Uterus (tissue), 4 donors: ENCODE results near the gene VGLL3. TPM values are rescaled to one million over a fixed set of nuclear protein-coding genes. Genes with fewer than 3 reads are reported as not detected.

Source experiments
- DNase-seq, 2 donors: peaks; one replicate each; pipeline ENCODE4 v3.0.0-alpha.2; 2019 to 2020
- H3K27ac ChIP-seq, 2 donors: fragments of 200-600 bp; sonication (generic); 1 replicate in 1 of 2; 2 replicates in 1 of 2; pipeline ENCODE4 v1.5.1; 2016 to 2018
- H3K27me3 ChIP-seq, 2 donors: fragments of 200-600 bp; sonication (generic); one replicate each; pipeline ENCODE4 v1.5.1; 2018 to 2019; ENCODE audit warnings: control low read depth in 1 of 2
- H3K36me3 ChIP-seq, 2 donors: fragments of 200-600 bp; sonication (generic); one replicate each; pipeline ENCODE4 v1.5.1; 2019; ENCODE audit warnings: control low read depth in 1 of 2
- H3K4me1 ChIP-seq, 2 donors: fragments of 200-600 bp; sonication (generic); one replicate each; pipeline ENCODE4 v1.5.1; 2018 to 2019; ENCODE audit warnings: control low read depth in 1 of 2
- H3K4me3 ChIP-seq, 2 donors: fragments of 200-600 bp; sonication (generic); 1 replicate in 1 of 2; 2 replicates in 1 of 2; pipeline ENCODE4 v1.5.1; 2018 to 2019; ENCODE audit warnings: mild to moderate bottlenecking in 1 of 2
- H3K9me3 ChIP-seq, 2 donors: fragments of 200-600 bp; sonication (generic); one replicate each; pipeline ENCODE4 v1.5.1; 2019; ENCODE audit warnings: control low read depth in 1 of 2
- POLR2A ChIP-seq, 2 donors: fragments of 450-650 bp; IDR thresholded peaks; one replicate each; pipeline ENCODE4 v1.6.1; 2016; ENCODE audit warnings: antibody characterized with exemption in 2 of 2, mild to moderate bottlenecking in 1 of 2, moderate library complexity in 1 of 2
- intact Hi-C: fragments of 100-400 bp; cut with DNase I; formaldehyde crosslinking; loops from one replicate; pipeline ENCODE4 v1.15.1; 2023; ENCODE audit warnings: low total_unique reads
- total RNA-seq, 4 donors: library from RNA; depleted of rRNA in 3 of 4; stranded (reverse); fragments of >200 nt in 3 of 4; gene quantifications; one replicate each; pipeline versions ENCODE4 v1.1.0 to v1.2.4, GENCODE V29; 2014 to 2023
- TF ChIP-seq, protein P1 (sequence below), 4 experiments: fragments of 200-600 bp in 2 of 4; fragments of 450-650 bp in 2 of 4; sonication (generic) in 2 of 4; IDR thresholded peaks; one replicate each; pipeline ENCODE4 v1.5.1; 2016 to 2019; ENCODE audit warnings: antibody characterized with exemption in 4 of 4, mild to moderate bottlenecking in 2 of 4, moderate library complexity in 1 of 4
- donor health status: DM: yes; HTN: yes; CAD: no.

Gene VGLL3
- total RNA-seq, 4 donors from 2014 or later = 11.3 to 37.5 (median 20.9) TPM

DNA sequence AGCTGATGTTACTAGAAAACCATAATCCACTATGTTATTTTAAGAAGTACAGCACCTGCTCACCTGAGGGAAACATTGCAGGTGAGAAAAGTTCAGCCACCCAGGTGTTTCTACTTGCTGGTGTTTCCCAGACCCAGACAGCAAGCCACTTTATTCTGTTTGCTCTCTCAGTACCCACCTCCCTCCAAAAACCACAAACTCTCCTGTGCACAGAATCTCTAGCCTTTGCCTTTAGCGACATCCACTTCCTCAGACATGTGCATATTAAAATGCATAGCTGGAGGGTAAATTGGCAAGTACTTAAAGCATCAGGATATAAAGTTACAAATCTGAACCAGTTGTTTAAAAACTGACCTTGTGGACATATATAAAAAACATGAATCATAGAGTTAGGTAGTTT lies 36.7 kb downstream of the VGLL3 start:
- TF ChIP-seq POLR2A (IDR thresholded peaks at IDR 0.05) = no peak
- TF ChIP-seq, protein P1, sequence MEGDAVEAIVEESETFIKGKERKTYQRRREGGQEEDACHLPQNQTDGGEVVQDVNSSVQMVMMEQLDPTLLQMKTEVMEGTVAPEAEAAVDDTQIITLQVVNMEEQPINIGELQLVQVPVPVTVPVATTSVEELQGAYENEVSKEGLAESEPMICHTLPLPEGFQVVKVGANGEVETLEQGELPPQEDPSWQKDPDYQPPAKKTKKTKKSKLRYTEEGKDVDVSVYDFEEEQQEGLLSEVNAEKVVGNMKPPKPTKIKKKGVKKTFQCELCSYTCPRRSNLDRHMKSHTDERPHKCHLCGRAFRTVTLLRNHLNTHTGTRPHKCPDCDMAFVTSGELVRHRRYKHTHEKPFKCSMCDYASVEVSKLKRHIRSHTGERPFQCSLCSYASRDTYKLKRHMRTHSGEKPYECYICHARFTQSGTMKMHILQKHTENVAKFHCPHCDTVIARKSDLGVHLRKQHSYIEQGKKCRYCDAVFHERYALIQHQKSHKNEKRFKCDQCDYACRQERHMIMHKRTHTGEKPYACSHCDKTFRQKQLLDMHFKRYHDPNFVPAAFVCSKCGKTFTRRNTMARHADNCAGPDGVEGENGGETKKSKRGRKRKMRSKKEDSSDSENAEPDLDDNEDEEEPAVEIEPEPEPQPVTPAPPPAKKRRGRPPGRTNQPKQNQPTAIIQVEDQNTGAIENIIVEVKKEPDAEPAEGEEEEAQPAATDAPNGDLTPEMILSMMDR (IDR thresholded peaks at IDR 0.05) = no peak
- no peak overlapping the region for H3K27ac ChIP-seq
- no peaks in the 10 kb centered on the region for H3K9me3 ChIP-seq
- DNase-seq = no peak
- no peak overlapping the region for H3K4me3 ChIP-seq
- intact Hi-C loops = no loop called here
- no peaks in the 10 kb centered on the region for H3K4me1 ChIP-seq
- H3K36me3 ChIP-seq = no peaks in the 10 kb centered on the region
- H3K27me3 ChIP-seq = no peaks in the 10 kb centered on the region

DNA sequence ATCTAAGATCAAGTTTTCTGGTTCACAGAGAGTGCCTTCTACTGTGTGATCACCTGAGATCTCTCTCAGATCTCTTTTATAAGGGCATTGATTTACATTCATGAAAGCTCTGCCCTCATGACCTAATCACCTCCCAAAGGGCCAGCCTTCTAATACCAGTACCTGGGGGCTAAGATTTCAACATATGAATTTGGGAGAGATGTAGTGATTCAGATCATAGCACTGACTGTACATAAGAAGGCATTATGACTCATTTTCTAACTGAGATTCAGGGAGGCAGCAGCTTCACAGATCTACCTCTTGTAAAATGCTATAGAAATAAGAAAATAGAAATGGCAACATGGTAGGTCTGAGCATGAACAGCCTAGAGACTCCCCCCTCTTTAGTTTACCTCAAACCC lies 39.6 kb downstream of the VGLL3 start:
- no peak for DNase-seq
- no peak overlapping the region for H3K4me3 ChIP-seq
- H3K27me3 ChIP-seq = no peaks in the 10 kb centered on the region
- no peaks in the 10 kb centered on the region for H3K36me3 ChIP-seq
- intact Hi-C loops = no loop called here
- TF ChIP-seq, protein P1 (IDR thresholded peaks at IDR 0.05) = no peak
- TF ChIP-seq POLR2A (IDR thresholded peaks at IDR 0.05) = no peak
- H3K9me3 ChIP-seq = no peaks in the 10 kb centered on the region
- no peaks in the 10 kb centered on the region for H3K4me1 ChIP-seq
- H3K27ac ChIP-seq = no peak overlapping the region

DNA sequence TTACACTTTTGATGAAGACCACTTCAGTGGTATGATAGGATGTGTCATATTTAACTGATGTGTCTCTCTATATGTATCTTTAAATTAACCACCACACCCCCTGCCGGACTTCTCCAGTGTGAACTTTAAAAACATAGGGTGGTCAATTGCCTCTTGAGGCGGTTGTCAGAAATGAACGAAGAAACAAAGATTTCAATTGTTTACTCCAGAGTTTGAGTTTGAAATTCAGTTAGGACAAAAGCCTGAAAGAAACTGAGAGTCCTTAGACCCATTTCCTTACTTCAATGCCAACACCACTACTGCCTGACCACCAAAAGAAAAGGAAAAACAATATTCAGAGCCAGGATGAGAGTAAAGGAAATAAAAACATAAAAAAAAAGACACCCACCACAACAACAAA lies 40.2 kb downstream of the VGLL3 start:
- no peaks in the 10 kb centered on the region for H3K9me3 ChIP-seq
- H3K4me3 ChIP-seq = no peak overlapping the region
- TF ChIP-seq POLR2A (IDR thresholded peaks at IDR 0.05) = no peak
- TF ChIP-seq, protein P1 (IDR thresholded peaks at IDR 0.05) = no peak
- intact Hi-C loops = no loop called here
- no peaks in the 10 kb centered on the region for H3K27me3 ChIP-seq
- H3K36me3 ChIP-seq = no peaks in the 10 kb centered on the region
- H3K4me1 ChIP-seq = no peaks in the 10 kb centered on the region
- DNase-seq = no peak
- H3K27ac ChIP-seq = no peak overlapping the region

DNA sequence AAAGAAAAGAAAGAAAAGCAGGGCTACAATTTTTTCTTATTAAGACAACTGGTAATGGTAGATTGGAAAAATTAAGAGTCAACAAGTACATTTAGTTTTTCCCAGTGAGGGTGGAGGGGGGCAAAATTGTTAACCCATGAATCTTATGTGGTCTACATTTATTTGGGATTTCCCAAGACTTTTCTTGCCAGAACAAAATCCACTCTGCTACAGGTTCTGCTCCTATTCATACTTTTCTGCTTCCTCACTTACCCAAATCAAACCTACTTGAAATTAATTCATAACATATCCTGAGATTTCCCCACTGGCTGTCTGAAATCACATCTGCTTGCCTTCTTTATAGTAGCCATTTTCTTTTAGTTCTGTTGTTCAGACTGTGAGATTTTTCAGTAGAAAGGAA lies 41.1 kb downstream of the VGLL3 start:
- TF ChIP-seq, protein P1 (IDR thresholded peaks at IDR 0.05) = no peak
- Histone ChIP-seq H3K36me3 (no peaks in the 10 kb centered on the region), H3K27me3 (no peaks in the 10 kb centered on the region), H3K4me3 (no peak overlapping the region), H3K4me1 (no peaks in the 10 kb centered on the region), H3K9me3 (no peaks in the 10 kb centered on the region), H3K27ac (no peak overlapping the region)
- intact Hi-C loops = no loop called here
- no peak for DNase-seq

DNA sequence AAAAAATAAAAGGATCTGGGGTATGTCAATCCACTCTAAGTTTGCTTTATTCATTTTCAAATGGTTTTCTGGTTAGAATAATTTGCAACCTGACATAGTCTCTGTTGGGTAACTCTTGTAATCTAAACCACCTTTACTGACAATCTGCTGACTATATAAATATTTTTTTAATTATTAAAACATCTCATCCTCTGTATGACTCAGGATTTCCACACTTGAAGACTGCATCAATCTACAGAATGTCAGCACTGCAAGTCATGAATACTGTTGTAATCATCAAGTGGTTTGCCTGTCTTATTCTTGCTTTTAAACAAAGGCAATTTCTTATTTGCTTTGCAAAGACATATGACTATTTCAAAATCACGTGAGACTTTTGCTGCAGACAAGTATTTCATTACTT lies 42.1 kb downstream of the VGLL3 start:
- TF ChIP-seq, protein P1 (IDR thresholded peaks at IDR 0.05) = no peak
- no peak for TF ChIP-seq POLR2A (IDR thresholded peaks at IDR 0.05)
- H3K4me1 ChIP-seq = no peaks in the 10 kb centered on the region
- no peak overlapping the region for H3K4me3 ChIP-seq
- DNase-seq = no peak
- H3K27ac ChIP-seq = no peak overlapping the region
- no peaks in the 10 kb centered on the region for H3K36me3 ChIP-seq
- no peaks in the 10 kb centered on the region for H3K9me3 ChIP-seq
- intact Hi-C loops = no loop called here
- H3K27me3 ChIP-seq = no peaks in the 10 kb centered on the region
